ENCODE results near the gene RIOK2.
"Not testable (repeated sequence)": the region's sequence is repeated elsewhere in the genome, so short reads cannot be mapped to it uniquely, and the experiment has no call there.

Gene RIOK2

GRCh38 chr5:97165726-97166125 is 17.3 kb downstream of the RIOK2 start:
- DNase-seq, result no peak

DNA sequence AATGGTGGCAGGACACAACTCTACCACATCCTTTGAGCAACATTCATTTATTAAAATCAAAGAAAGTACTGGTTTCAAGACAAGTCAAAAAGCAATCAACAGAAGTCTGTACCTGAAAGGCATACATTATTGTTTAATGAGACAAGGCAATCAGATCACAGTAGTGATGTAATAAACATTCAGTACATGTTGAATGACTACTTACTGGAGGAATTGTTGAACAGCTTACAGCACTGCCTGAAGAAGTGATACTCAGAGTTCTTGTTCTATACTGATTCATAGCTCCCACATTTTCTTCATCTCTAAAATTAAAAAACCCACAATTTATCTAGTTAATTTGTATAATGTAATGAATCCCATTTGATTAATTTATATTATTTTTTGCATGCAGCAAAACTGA is 18.2 kb downstream of the RIOK2 start:
- DNase-seq, result no peak

DNA sequence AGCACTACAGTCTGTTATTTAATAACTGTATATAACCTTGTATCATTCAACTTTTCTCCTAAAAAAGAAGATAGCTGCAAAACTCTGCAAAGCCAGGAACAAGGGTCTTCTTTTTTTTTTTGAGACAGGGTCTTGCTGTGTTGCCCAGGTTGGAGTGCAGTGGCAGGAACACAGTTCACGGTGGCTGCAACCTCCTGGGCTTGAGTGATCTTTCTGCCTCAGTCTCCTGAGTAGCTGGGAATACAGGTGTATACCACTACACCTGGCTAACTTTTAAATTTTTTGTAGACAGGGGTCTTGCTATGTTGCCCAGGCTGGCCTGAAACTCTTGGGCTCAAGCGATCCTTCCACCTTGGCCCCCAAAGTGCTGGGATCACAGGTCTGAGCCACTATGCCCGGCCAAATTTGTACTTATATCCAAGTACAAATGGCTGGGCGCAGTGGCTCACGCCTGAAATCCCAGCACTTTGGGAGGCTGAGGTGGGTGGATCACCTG is 19.2 kb downstream of the RIOK2 start:
- no peak for DNase-seq

- DNase-seq, result peak; percentile 57
Measured at GRCh38 chr5:97163360-97163764, 19.7 kb downstream of the RIOK2 start.

- DNase-seq, result peak; percentile 77
Measured at GRCh38 chr5:97162045-97162444, 21.0 kb downstream of the RIOK2 start.

DNA sequence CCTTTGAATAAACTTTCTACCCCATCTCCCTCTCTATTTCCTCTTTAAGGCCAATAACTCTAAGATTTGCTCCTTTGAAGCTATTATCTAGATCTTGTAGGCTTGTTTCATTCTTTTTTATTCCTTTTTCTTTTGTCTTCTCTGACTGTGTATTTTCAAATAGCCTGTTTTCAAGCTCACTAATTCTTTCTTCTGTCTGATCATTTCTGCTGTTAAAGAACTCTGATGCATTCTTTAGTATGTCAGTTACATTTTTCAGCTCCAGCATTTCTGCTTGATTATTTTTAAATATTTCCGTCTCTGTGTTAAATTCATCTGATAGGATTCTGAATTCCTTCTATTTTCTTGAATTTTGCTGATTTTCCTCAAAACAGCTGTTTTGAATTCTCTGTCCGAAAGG is 25.4 kb downstream of the RIOK2 start:
- no peak for DNase-seq

DNA sequence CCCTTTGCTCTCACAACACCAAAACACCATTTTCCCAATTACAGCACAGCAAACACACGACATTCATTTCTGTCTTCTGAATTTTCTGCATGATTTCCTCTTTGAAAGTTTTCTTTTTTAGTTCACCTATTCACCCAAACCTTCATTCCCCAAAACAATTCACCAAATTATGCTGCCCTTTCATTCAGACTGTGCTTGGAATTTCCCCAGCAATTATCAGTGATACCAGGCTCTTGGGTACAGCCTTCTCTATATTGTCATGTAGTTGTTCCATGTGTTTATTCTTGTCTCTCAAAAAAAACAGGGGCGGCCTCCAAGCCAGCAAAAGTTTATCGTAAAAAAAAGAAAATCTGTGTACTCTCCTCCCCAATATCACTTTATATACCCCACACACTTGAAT is 31.7 kb downstream of the RIOK2 start:
- no peak for DNase-seq

DNA sequence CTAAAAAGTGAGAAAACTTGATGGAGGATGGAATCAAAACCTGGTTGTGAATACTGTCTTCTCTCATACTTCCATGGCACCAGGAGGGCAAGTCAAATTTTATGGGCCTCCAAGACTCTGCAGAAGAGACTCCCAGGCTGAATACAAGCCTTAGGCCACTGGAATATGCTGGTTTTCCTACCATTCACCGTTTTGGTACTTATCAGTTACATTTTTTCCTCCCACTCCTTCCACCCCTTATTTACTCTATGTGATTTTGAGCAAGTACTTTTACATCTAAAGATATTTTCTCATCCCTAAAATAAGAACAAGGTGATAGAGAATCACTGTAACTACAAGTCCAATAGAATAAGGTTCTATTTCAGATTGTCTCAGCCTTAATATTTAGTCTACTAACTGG is 32.6 kb downstream of the RIOK2 start:
- DNase-seq, result no peak

DNA sequence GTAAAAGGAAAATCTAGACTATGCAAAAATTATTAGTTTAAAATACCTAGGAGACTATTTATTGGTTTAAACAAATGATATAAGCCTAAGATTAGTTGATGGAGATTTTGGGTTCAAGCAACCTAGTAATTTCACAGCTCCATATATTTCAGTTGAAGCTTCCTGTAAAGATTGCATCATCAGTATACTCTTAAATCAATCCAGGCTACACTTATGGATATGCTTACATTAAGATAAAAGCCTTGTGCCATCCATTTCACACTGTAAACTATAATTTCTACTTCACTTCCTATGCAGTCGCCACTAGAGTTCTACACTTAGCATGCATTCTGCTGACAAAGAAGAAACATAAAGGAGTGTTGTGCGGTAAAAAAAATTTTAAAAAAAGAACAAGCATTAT is 33.3 kb downstream of the RIOK2 start:
- DNase-seq, result no peak

- no peak for DNase-seq
Measured at GRCh38 chr5:97148288-97148687, 34.8 kb downstream of the RIOK2 start.

DNA sequence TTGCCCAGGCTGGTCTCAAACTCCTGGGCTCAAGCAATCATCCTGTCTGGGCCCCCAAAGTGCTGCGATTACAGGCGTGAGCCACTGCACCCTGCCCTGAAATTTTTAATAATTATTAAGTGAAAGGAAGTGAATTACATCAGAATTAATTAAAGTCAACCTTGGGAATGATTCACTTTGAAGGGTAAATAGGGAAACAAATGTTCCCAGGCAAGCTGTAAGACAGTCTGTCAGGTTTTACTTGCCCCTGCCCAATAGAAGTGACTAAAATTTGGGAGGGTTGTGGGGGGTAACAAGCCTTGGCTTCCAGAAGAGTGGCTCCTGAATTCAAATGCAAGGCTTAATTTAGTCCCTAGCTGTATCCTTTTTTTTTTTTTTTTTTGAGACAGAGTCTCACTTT is 39.3 kb downstream of the RIOK2 start:
- DNase-seq, result no peak

- DNase-seq, result peak; percentile 42
Measured at GRCh38 chr5:97142521-97143254, 40.4 kb downstream of the RIOK2 start, which contains the start of gene LIX1. Gene LIX1, minus strand, starts transcription at chr5:97142611. Its CDS starts 35 bp downstream, at chr5:97142576.

DNA sequence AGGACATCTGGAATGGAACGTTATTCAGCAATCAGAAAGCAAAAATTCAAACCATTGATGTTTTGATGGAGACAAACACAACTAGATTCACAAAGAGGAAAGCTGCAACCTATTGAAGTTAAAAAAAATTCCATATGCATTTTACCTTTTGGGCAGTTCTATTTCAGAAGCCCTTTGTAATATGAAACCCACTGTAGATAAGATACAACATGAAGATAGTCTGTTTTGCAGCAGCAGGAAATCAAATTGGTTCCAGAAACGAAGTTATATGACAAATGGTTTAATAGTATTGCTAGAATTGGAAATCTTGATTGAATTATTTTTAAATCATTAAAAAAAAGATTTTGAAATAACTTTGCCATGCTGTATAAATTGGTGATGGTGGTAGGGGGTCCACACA is 41.5 kb downstream of the RIOK2 start:
- no peak for DNase-seq

DNA sequence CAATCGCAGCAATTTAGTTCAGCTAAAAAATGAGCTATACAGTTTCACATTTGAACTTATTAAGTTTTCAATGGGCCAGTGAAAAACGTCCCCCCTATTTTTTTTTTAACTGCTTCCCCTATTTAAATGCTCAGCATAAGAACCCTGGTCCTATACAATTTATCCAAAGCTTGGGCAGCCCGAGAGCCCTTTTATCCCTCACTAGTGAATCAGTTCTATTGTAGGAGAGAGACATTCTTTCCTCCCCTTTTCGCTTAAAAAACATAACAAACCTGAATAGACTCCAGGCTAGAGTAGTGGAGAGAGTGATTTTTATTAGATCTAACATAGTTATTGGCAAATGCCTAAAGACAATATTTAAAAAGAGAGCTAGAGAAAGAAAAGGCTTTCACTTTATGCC is 42.0 kb downstream of the RIOK2 start:
- no peak for DNase-seq

DNA sequence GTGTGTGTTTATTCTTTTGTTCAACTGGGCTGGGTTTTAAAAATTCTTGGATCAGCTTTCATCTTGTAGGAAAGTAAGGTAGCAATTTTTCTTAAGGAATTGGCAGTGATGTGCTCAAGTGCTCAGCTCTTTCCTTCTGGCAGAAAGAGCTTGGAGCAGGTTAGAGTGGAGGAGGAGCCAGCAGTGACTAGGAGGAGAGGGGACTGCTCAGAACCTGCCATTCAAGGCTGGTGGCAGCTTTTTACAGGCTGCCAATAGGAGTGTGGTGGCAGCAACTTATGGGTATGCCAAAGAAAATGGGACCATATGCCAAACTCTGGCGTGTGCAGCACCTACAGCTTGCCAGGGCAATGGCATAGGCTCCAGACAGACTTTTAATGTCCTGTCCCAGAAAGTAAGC is 42.8 kb downstream of the RIOK2 start:
- DNase-seq, result not testable (repeated sequence)

- no peak for DNase-seq
Measured at GRCh38 chr5:97136475-97136874, 46.6 kb downstream of the RIOK2 start.

GRCh38 chr5:97135868-97136267 is 47.2 kb downstream of the RIOK2 start:
- no peak for DNase-seq

GRCh38 chr5:97134634-97135033 is 48.4 kb downstream of the RIOK2 start:
- DNase-seq, result no peak

DNA sequence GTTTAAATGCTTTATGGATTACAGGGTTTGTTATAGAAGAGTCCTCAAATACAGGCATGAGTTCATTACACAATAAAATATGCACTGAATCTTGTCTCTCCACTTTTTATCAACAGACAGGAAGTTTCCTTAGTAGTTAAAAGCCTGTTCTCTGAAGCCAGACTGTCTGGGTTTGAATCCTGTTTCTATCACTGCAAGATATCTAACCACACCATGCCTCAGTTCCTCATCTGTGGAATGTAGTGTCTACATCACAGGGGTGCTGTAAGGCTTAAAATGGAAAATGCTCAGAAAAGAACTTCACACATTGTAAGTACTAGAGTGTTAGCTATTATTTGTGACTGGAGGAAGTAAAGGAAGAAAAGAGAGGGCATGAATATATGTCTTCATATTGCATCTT is 49.9 kb downstream of the RIOK2 start:
- DNase-seq, result no peak

GRCh38 chr5:97131921-97132320 is 51.1 kb downstream of the RIOK2 start:
- DNase-seq, result no peak

- DNase-seq, result no peak
Measured at GRCh38 chr5:97131139-97131710, 51.8 kb downstream of the RIOK2 start.

DNA sequence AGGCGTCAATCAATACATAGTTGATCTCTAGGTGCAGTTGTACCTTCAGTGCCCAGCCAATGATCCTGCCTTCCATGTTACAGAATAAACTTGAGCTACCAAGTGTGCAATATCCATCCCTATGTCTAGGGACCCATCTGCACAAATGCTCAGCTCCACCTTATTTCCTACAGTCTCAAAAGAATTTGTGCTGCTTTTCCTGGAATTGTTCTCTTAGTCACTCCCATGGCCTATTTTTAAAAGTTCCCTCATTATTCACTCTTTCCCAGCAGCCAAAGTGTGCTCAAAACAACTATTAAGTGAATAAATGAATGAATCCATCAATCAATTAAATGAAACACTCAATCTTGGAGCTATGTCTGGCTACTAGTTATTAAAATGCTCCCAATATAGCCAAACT is 55.3 kb downstream of the RIOK2 start:
- no peak for DNase-seq

DNA sequence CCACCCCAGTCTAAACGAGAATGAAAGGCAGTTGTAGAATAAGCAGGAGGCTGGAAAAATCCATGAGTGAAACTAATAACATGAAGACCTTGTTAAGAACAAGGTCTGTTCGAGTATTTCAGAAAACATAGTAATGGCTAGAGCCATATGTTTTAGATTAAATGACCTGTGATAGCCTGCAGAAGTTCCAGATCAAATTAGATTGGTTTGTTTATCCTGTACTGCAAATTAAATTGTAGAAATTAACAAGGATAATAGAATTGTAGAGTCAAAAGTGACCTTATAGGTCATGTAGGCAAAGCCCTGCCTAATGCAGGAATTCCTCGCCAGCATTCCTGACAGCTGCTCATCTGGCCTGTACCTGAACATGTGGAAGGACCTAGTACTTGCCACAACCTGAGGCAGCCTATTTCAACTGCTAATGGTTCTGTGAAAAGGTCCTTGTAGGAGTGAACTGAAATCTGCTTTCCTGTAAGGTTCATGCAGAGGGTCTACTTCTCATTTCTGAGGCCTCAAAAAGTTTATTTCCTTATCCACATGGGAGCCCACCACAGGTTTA is 57.8 kb downstream of the RIOK2 start:
- no peak for DNase-seq

DNA sequence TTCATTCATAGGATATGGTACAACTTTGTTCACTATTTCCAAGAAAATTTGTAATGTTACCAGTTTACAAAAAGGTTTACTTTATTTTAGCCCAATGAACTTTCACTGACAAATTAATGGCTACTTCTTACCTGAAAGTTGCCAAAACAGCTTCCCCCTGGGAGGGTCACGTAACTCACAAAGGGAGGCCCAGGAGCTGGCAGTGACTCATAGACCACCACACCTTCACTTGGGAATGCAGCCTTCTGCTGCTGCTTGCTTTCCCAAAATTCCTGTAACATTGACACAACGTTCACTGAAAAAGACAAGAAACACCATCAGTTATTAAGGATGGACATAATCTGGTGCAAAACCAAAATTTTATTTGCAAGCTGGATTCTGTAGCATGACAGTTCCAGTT is 58.7 kb downstream of the RIOK2 start:
- DNase-seq, result no peak
